ENCODE data around the gene DHCR7. TPM values are rescaled to one million over a fixed set of nuclear protein-coding genes. Genes with fewer than 3 reads are reported as not detected.

The DHCR7 gene
- polyA plus RNA-seq, 1 donor from 2014 or later = 30.1 TPM

DNA sequence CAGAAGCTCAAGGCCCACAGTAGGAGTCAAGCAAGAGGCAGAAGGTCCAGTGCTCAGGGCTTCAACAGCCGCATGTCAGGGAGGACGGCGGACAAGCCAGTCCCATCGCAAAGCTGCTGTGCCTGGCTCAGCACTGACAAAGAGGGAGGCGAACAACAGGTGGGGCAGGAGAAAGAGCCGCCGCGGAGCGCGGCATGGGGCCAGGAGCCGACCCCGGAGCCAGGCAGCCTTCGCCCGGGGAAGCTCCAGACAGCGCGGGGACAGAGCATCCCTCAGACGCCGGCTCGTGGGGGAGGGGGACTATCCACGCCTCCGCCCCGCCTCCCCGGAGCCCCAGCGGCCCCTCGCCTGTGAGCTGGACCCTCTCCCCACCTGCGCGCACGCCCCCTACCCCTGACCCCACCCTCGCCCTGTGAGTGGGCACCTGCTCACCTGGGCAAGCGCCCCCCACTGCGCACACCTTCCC, 369 bp downstream of the DHCR7 start:
- H3K27ac ChIP-seq (ENCODE audit: low read length) = peak overlapping the region; percentile 69
- H3K4me2 ChIP-seq (ENCODE audit: low read length) = peak overlapping the region; percentile 85
- H2AFZ ChIP-seq (ENCODE audit: low read depth, low read length) = peak overlapping the region; percentile 67
- H4K20me1 ChIP-seq (ENCODE audit: insufficient read depth) = no peaks in the 10 kb centered on the region
- TF ChIP-seq SMC3 (conservative IDR thresholded peaks at IDR 0.05; ENCODE audit: poor library complexity) (peak; percentile 16), EZH2 (IDR thresholded peaks at IDR 0.05; ENCODE audit: borderline replicate concordance, insufficient read depth, low read length, poor library complexity, severe bottlenecking) (no peak)
- peaks cover 43% of the 10 kb centered on the region for H3K79me2 ChIP-seq (replicated peaks; ENCODE audit: insufficient read depth, low read length)
- peaks cover 3% of the 10 kb centered on the region for H3F3A ChIP-seq (ENCODE audit: insufficient read depth, low read length, poor library complexity, severe bottlenecking)
- H3K9me3 ChIP-seq (ENCODE audit: low read length) = no peaks in the 10 kb centered on the region
- peak overlapping the region; percentile 71 for H3K4me3 ChIP-seq (ENCODE audit: low read length)
- H3K36me3 ChIP-seq (ENCODE audit: insufficient read depth, low read length) = peaks cover 7% of the 10 kb centered on the region
- H3K27me3 ChIP-seq (ENCODE audit: insufficient read depth, low read depth, low read length) = no peaks in the 10 kb centered on the region
- no peaks in the 10 kb centered on the region for H3K9me2 ChIP-seq (ENCODE audit: insufficient read depth, low read length)
- H3K9ac ChIP-seq (ENCODE audit: low read length) = peak overlapping the region; percentile 80

DNA sequence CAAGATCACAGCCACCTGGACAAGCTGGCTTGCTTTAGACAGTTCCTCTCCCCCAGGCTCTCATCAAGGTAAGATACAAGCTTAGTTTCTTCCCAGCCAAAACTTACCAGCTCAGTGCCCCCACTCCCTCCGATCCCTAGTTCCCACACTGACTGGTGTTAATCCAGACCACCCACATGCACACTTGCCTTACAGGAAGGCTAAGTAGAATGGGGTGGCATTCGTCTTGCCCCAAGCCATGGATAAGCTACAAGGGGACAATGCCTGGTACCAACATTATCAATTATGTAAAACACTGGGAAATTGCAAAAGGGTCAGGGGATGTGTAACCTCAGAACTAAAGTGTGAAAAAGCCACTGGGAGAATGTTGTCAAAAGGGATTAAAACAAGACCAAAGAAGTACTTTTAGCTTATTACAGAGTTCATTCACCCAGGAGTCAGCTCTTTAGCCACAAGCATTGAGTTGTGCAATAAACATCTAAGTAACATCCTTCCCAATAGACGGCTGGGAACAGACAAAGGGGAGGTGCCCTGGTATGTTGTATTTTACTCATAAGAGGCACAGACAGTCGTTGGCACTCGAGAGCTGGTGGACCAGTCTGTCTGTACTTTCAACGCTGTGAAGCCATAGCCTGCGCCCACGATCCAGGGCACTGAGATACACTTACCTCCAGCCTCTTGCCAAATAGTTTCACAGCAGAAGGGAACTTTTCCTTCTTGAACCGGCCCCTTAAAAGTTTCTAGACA, 1.1 kb downstream of the DHCR7 start:
- Histone ChIP-seq H3K4me2 (ENCODE audit: low read length) (peak overlapping the region; percentile 85), H3K36me3 (ENCODE audit: insufficient read depth, low read length) (peaks cover 7% of the 10 kb centered on the region), H3K9me2 (ENCODE audit: insufficient read depth, low read length) (no peaks in the 10 kb centered on the region), H3K9ac (ENCODE audit: low read length) (peak overlapping the region; percentile 80), H3K9me3 (ENCODE audit: low read length) (no peaks in the 10 kb centered on the region), H3F3A (ENCODE audit: insufficient read depth, low read length, poor library complexity, severe bottlenecking) (peaks cover 3% of the 10 kb centered on the region), H3K79me2 (replicated peaks; ENCODE audit: insufficient read depth, low read length) (peaks cover 43% of the 10 kb centered on the region), H3K27me3 (ENCODE audit: insufficient read depth, low read depth, low read length) (no peaks in the 10 kb centered on the region), H3K4me3 (ENCODE audit: low read length) (peak overlapping the region; percentile 71), H4K20me1 (ENCODE audit: insufficient read depth) (no peaks in the 10 kb centered on the region), H3K27ac (ENCODE audit: low read length) (peak overlapping the region; percentile 69), H2AFZ (ENCODE audit: low read depth, low read length) (no peak overlapping the region)
- TF ChIP-seq EZH2 (IDR thresholded peaks at IDR 0.05; ENCODE audit: borderline replicate concordance, insufficient read depth, low read length, poor library complexity, severe bottlenecking) (no peak), EP300 (conservative IDR thresholded peaks at IDR 0.05; ENCODE audit: poor library complexity, severe bottlenecking) (no peak), POLR2AphosphoS5 (IDR thresholded peaks at IDR 0.05) (no peak), RAD21 (conservative IDR thresholded peaks at IDR 0.05) (no peak), MXI1 (conservative IDR thresholded peaks at IDR 0.05; ENCODE audit: poor library complexity, severe bottlenecking) (no peak), SMC3 (conservative IDR thresholded peaks at IDR 0.05; ENCODE audit: poor library complexity) (no peak), TAF1 (IDR thresholded peaks at IDR 0.05; ENCODE audit: low read depth) (no peak)
- TF ChIP-seq, protein P1, sequence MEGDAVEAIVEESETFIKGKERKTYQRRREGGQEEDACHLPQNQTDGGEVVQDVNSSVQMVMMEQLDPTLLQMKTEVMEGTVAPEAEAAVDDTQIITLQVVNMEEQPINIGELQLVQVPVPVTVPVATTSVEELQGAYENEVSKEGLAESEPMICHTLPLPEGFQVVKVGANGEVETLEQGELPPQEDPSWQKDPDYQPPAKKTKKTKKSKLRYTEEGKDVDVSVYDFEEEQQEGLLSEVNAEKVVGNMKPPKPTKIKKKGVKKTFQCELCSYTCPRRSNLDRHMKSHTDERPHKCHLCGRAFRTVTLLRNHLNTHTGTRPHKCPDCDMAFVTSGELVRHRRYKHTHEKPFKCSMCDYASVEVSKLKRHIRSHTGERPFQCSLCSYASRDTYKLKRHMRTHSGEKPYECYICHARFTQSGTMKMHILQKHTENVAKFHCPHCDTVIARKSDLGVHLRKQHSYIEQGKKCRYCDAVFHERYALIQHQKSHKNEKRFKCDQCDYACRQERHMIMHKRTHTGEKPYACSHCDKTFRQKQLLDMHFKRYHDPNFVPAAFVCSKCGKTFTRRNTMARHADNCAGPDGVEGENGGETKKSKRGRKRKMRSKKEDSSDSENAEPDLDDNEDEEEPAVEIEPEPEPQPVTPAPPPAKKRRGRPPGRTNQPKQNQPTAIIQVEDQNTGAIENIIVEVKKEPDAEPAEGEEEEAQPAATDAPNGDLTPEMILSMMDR (IDR thresholded peaks at IDR 0.05; ENCODE audit: poor library complexity, severe bottlenecking) = no peak
- TF ChIP-seq, protein P2, sequence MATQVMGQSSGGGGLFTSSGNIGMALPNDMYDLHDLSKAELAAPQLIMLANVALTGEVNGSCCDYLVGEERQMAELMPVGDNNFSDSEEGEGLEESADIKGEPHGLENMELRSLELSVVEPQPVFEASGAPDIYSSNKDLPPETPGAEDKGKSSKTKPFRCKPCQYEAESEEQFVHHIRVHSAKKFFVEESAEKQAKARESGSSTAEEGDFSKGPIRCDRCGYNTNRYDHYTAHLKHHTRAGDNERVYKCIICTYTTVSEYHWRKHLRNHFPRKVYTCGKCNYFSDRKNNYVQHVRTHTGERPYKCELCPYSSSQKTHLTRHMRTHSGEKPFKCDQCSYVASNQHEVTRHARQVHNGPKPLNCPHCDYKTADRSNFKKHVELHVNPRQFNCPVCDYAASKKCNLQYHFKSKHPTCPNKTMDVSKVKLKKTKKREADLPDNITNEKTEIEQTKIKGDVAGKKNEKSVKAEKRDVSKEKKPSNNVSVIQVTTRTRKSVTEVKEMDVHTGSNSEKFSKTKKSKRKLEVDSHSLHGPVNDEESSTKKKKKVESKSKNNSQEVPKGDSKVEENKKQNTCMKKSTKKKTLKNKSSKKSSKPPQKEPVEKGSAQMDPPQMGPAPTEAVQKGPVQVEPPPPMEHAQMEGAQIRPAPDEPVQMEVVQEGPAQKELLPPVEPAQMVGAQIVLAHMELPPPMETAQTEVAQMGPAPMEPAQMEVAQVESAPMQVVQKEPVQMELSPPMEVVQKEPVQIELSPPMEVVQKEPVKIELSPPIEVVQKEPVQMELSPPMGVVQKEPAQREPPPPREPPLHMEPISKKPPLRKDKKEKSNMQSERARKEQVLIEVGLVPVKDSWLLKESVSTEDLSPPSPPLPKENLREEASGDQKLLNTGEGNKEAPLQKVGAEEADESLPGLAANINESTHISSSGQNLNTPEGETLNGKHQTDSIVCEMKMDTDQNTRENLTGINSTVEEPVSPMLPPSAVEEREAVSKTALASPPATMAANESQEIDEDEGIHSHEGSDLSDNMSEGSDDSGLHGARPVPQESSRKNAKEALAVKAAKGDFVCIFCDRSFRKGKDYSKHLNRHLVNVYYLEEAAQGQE (IDR thresholded peaks at IDR 0.05; ENCODE audit: borderline replicate concordance) = no peak
